H1 (cell line): ENCODE data around the gene TMEM139. TPM values are rescaled to one million over a fixed set of nuclear protein-coding genes. Genes with fewer than 3 reads are reported as not detected.

Experiments
- CBX5 ChIP-seq: fragments of 300-800, 300-1000 bp; sonication (generic); IDR thresholded peaks from 2 replicates; pipeline ENCODE4 v1.7.1; 2016; ENCODE audit warnings: antibody characterized with exemption, low read length, low read depth
- SIN3A ChIP-seq, 2 experiments: IDR thresholded peaks in 1 of 2; conservative IDR thresholded peaks in 1 of 2; 2 replicates each; pipeline ENCODE4 v1.6.1; 2011 to 2012; ENCODE audit warnings: low read length in 2 of 2, improper control_type of control experiment in 1 of 2, low read depth in 1 of 2, mild to moderate bottlenecking in 1 of 2
- SP2 ChIP-seq: IDR thresholded peaks from 2 replicates; pipeline ENCODE4 v1.6.1; 2012; ENCODE audit warnings: mild to moderate bottlenecking, low read length, inconsistent platforms
- TAF7 ChIP-seq: optimal IDR thresholded peaks from 2 replicates; pipeline ENCODE3; 2011; ENCODE audit warnings: low read depth, mild to moderate bottlenecking, inconsistent platforms, low read length, moderate library complexity, borderline replicate concordance
- polyA plus RNA-seq, 7 experiments: library from polyadenylated mRNA; depleted of rRNA in 3 of 7; stranded (reverse) in 5 of 7; unstranded in 2 of 7; fragments of >200 nt in 5 of 7; fragments of 200-250 nt in 2 of 7; gene quantifications; 1 replicate in 5 of 7; 2 replicates in 1 of 7; 4 replicates in 1 of 7; pipeline versions ENCODE4 v1.2.1 to v1.2.3, GENCODE V29; 2011 to 2013; ENCODE audit warnings: missing spikeins in 2 of 7, mixed read lengths in 2 of 7
- total RNA-seq: library from RNA; stranded (reverse); fragmentation: NEBNext Ultra II Directional; extraction: Animal tissue kit (Norgen Biotek cat#: 25700); gene quantifications from 2 replicates; pipeline ENCODE4 v1.2.1, GENCODE V29; 2021

Gene TMEM139
- total and polyA plus RNA-seq, 2 of the 8 experiments (the other 6 are each of a cell fraction or from before 2014, with no cell fraction given) = 3.2 to 6.7 TPM

GRCh38 chr7:143295870-143296269 lies 11.1 kb downstream of the TMEM139 start (continued):
- TF ChIP-seq SIN3A (conservative IDR thresholded peaks at IDR 0.05 in 1 of 2, IDR thresholded peaks at IDR 0.05 in 1 of 2; ENCODE audit: low read depth in 1 of 2, low read length in 2 of 2) = no peak
- no peak for TF ChIP-seq TAF7
- TF ChIP-seq SP2 = no peak
- no peak for TF ChIP-seq CBX5
